NCI-H69 (cell line): ENCODE results near the gene TMEM53.
A peak's percentile ranks its signal among the peaks of the same experiment; 100 is the strongest.

Experiments
- DNase-seq: peaks from one replicate; lab custom pipeline; 2025; lab: John Stamatoyannopoulos, UW

Gene TMEM53

GRCh38 chr1:44603718-44604117 is 70.6 kb downstream of the TMEM53 start:
- DNase-seq = peak; percentile 98
